HG03432 (cell line): ENCODE data around the gene TSC2.

Source experiments
- ATAC-seq: cut with Tn5 transposase; IDR thresholded peaks from one replicate; pipeline ENCODE4 v1.9.1; 2021; ENCODE audit warnings: mild to moderate bottlenecking, moderate library complexity; ENCODE audit not compliant: unreplicated experiment

Gene TSC2

DNA sequence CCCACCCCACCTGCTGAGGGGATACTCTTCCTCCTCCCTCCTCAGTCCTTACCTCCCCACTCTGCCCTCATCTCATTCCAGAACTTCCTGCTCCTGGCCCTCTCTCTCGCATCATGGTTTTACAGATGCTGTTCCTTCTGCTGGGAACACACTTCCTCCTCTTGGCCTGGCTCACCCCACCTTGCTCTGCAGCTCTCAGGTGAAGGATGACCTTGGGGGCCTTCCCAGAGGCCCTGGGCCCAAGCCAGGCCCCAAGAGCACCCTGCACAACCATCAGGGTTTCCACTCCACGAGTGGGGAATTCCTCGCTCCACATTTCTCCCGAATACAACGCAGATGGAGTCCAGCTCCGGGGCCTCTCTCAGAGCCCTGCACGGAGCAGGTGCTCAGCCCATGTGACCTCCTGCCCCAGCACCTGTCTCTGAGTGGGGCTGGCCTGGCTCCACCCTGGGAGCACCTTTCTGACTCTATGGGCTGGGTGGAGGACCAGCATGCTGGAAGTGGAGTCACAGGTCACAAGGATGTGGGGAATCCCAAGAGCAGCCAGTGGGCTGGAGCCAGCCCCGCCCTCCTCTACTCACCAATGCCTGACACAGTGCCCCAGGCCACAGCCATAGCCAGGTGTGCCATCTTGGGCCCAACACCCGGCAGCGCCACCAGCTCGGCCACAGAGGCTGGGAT is 4.7 kb upstream of the TSC2 start:
- no peak for ATAC-seq

DNA sequence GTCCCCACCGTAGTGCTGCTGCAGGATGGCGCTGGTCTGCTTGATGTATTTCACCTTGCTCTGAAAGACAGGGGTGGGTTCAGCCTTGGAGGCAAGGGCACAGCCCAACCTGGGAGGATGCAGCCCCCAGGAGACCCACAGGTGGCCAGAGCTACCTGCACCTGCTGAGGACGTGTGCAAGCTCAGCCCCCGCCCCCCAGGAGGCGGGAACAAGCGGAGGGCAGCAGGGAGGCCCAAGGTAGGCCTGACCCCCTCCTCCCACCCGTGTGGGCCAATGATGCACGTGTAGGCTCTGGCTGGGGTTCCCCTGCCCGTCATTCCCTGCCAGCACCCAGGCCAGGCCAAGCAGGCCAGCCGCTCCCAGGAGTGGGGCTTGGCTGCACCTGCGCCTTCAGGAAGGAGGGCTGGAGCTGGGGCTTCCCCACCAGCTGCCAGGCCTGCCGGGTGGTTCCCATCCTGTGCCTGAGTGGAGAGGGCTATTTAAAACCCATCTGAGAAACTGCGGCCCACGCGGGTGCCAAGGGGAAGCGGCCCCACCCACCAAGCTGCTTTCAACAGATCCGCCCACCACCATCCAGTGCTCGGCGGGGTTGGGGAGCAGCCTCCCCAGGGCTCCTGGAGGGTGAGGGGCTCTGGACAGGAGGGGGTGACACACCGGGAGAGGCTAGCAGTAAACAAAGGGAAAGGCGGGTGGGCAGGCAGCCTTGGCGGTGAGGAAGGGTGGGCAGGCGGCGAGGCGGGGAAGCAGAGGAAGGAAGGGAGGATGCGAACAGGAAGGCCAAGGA is 3.9 kb upstream of the TSC2 start:
- no peak for ATAC-seq

GRCh38 chr16:2044541-2044940 is 3.2 kb upstream of the TSC2 start:
- no peak for ATAC-seq

DNA sequence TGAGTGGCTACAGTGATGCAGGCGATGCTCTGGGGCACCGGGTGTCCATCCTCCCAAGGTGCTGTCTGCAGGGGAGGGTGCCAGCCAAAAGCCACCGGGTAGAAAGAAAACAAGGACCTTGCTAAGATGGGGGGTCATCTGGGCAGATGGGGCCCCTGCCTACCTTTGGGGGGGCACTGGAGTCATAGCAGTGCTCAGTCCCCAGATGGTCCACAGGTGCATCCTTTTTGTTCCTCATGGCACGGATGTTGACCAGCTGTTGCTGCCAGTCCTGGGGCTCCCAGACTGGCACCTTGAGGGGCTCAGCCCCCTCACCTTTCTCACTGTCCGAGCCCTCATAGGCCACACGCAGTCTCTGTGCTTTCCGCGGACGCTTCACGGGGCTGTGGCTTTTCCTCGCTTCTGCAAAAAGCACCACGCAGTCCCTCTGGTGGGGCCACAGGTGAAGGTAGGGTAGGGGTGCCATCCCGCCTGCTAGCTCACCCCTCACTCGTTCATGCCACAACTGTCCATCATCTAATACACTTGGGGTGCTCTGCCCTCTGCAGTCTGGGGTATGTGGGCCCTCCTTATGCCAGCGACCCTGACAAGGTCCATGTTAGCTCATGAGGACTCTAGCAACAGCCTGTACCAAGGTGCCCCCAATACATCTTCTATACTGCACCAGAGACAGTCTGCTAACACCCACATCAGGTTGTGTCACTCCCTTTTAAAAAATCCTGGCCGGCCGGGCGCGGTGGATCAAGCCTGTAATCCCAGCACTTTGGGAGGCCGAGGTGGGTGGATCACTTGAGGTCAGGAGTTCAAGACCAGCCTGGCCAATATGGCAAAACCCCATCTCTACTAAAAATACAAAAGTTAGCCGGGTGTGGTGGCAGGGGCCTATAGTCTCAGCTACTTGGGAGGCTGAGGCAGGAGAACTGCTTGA is 1.6 kb upstream of the TSC2 start:
- no peak for ATAC-seq

- no peak for ATAC-seq
These were observed 874 bp upstream of the TSC2 start for GRCh38 chr16:2046893-2047329.

GRCh38 chr16:2048116-2048543 is 345 bp downstream of the TSC2 start:
- no peak for ATAC-seq

DNA sequence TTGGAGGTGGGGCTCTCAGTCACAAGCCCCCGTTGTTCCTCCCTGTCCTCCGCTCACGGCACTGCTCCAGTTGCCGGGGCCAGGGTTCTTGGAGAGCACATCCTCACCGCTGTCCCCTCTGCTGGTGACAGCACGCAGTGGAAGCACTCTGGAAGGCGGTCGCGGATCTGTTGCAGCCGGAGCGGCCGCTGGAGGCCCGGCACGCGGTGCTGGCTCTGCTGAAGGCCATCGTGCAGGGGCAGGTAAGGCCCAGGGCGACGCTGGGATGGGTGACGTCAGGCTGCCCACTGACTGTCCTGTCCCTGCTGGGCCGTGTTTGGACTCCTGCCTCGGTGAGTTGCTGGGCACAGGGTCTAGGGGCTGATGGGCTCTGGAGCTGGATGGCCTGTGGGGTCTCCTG is 5.4 kb downstream of the TSC2 start:
- no peak for ATAC-seq

- ATAC-seq, result no peak
These were observed 6.1 kb downstream of the TSC2 start for GRCh38 chr16:2053897-2054296.

- no peak for ATAC-seq
These were observed 6.9 kb downstream of the TSC2 start for GRCh38 chr16:2054543-2055245.

GRCh38 chr16:2056077-2056476 is 8.3 kb downstream of the TSC2 start:
- ATAC-seq, result no peak

- no peak for ATAC-seq
These were observed 9.1 kb downstream of the TSC2 start for GRCh38 chr16:2056681-2057407.

DNA sequence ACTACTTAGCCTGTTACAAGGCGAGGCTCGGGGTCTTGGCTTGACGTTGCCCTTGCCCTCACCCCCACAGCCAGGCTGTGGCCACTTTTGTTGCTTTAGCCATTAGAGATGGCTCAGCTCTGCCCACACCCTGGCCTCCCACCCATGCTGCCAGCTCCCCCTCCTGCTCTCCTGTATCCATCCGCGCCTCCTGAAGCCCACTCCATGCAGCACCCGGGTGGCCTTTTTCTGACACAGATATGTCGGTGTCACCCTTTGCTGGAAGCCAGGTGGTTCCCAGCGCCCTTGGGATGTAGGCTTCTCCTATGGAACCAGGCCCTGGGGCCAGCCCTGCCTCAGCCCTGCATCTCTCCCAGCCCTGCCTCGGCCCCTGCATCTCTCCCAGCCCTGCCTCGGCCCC is 9.7 kb downstream of the TSC2 start:
- no peak for ATAC-seq

GRCh38 chr16:2058420-2058819 is 10.6 kb downstream of the TSC2 start:
- no peak for ATAC-seq

GRCh38 chr16:2058872-2059271 is 11.1 kb downstream of the TSC2 start:
- ATAC-seq, result no peak

DNA sequence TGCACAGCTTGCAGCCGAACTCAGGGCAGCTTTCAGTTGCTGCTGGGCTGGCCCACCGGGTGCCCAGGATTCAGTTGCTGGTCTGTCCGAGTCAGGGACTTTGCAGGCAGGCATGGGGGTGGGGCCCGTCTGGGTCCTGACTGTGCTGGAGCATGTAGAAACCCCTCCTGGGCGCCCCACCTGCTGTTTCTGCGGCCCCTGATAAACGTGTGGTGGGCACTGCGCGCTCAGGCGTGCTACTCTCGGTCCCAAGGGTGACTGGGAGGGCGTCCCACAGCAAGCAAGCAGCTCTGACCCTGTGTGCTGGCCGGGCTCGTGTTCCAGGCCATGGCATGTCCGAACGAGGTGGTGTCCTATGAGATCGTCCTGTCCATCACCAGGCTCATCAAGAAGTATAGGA is 12.6 kb downstream of the TSC2 start:
- no peak for ATAC-seq

- no peak for ATAC-seq
These were observed 13.2 kb downstream of the TSC2 start for GRCh38 chr16:2061023-2061422.

DNA sequence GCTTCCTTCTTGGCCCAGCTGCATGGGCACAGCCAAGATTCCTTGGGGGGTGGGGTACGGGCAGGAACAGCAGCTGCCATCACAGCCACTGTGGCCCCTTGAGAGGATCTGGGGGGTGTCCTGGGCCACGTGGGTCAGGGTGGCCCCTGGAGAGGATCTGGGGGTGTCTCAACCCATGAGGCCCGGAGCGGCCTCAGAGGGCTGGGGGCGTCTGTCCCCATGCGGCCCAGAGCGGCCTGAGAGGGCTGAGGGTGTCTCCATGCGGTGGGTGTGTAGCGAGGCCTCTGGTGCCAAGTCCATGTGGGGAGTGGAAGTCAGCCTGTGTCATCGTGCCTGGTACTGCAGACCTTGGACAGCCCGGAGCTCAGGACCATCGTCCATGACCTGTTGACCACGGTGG is 13.7 kb downstream of the TSC2 start:
- ATAC-seq, result no peak

GRCh38 chr16:2062801-2063200 is 15.0 kb downstream of the TSC2 start:
- ATAC-seq, result no peak

- no peak for ATAC-seq
These were observed 16.1 kb downstream of the TSC2 start for GRCh38 chr16:2063861-2064260.

DNA sequence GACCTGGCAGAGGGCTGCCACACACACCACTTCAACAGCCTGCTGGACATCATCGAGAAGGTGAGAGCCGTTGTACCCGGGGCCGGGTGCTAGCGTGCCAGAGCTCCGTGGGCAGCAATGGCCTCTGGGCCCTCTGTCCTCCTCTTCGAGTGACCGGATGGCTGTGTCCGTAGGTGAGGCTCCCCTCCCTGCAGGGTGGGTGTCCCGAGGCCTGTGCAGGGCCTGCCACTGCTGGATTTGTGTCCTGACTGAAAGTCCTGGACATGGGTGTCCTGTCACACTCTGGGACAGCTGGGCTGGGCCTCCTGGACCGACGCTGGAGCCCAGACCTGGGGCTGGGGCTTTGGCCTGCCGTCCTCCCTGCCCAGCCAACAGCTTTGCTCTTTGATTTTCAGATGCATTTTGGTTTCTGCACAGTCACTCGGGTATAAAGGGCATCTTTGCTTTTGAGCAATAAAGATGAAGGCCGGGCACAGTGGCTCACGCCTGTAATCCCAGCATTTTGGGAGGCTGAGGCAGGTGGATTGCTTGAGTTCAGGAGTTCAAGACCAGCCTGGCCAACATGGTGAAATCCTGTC is 16.7 kb downstream of the TSC2 start:
- no peak for ATAC-seq
